ENCODE data around the gene COA1. TPM values are rescaled to one million over a fixed set of nuclear protein-coding genes. Genes with fewer than 3 reads are reported as not detected.

Gene COA1
- polyA plus RNA-seq, 3 donors = 25.6 to 57.8 (median 56.2) TPM

GRCh38 chr7:43653891-43654504, 75.3 kb downstream of the COA1 start:
- Histone ChIP-seq H3K79me2 (ENCODE audit: insufficient read depth, low read length) (peaks cover 13% of the 10 kb centered on the region), H3K27me3 (ENCODE audit: control insufficient read depth in 2 of 2, insufficient read depth in 2 of 2, low read length in 2 of 2) (no peaks in the 10 kb centered on the region), H3K9me3 (replicated peaks in 1 of 2; ENCODE audit: control insufficient read depth in 1 of 2, insufficient read depth in 1 of 2, low read length in 2 of 2) (no peaks in the 10 kb centered on the region), H3K27ac (ENCODE audit: low read depth in 1 of 2, low read length in 2 of 2) (no peak overlapping the region), H4K20me1 (ENCODE audit: insufficient read depth, low read length) (peaks cover 29% of the 10 kb centered on the region), H2AFZ (ENCODE audit: insufficient read depth, low read depth, low read length, poor library complexity, severe bottlenecking) (no peak overlapping the region), H3K4me3 (replicated peaks in 1 of 3; ENCODE audit: low read depth in 2 of 3, low read length in 3 of 3) (no peak overlapping the region), H3K36me3 (replicated peaks in 1 of 2; ENCODE audit: control insufficient read depth in 1 of 2, insufficient read depth in 2 of 2, low read length in 2 of 2) (peaks cover 6% of the 10 kb centered on the region in 2 donors), H3K4me2 (replicated peaks; ENCODE audit: extremely low read depth, low read length, poor library complexity, severe bottlenecking) (no peak overlapping the region), H3K4me1 (ENCODE audit: control insufficient read depth in 1 of 2, insufficient read depth in 2 of 2, low read length in 2 of 2) (peaks cover 26% of the 10 kb centered on the region in 2 donors), H3K9ac (ENCODE audit: insufficient read depth, low read length, poor library complexity, severe bottlenecking) (no peak overlapping the region)
- intact Hi-C loops (cut with micrococcal nuclease) = no loop called here
- H3K9me3 Mint-ChIP-seq = no peaks in the 10 kb centered on the region
- WGBS (ENCODE audit: insufficient coverage) = no CpG with 5 or more reads among the region's 4 CpGs
- peak overlapping the region in 2 of 7 donors; percentile 15 to 51 for H3K27ac Mint-ChIP-seq
- peaks cover 0 to 3% (median 1%) of the 10 kb centered on the region in 3 donors for H3K27me3 Mint-ChIP-seq (ENCODE audit: low read depth in 3 of 3)
- H3K4me3 Mint-ChIP-seq = no peak overlapping the region
- peaks cover 43% of the 10 kb centered on the region for H3K4me1 Mint-ChIP-seq
- peaks cover 28 to 45% of the 10 kb centered on the region in 2 donors for H3K36me3 Mint-ChIP-seq
- no peak for TF ChIP-seq CTCF (IDR thresholded peaks at IDR 0.05)
- no peak for DNase-seq

- Mint-ChIP-seq H3K9me3 (no peaks in the 10 kb centered on the region), H3K27me3 (ENCODE audit: low read depth in 3 of 3) (peaks cover 0 to 3% (median 1%) of the 10 kb centered on the region in 3 donors), H3K4me3 (no peak overlapping the region), H3K36me3 (peaks cover 23 to 40% of the 10 kb centered on the region in 2 donors), H3K27ac (no peak overlapping the region), H3K4me1 (peaks cover 44% of the 10 kb centered on the region)
- Histone ChIP-seq H3K79me2 (ENCODE audit: insufficient read depth, low read length) (peaks cover 11% of the 10 kb centered on the region), H4K20me1 (ENCODE audit: insufficient read depth, low read length) (peaks cover 30% of the 10 kb centered on the region), H3K4me1 (ENCODE audit: control insufficient read depth in 1 of 2, insufficient read depth in 2 of 2, low read length in 2 of 2) (peaks cover 31 to 32% of the 10 kb centered on the region in 2 donors), H3K27me3 (ENCODE audit: control insufficient read depth in 2 of 2, insufficient read depth in 2 of 2, low read length in 2 of 2) (no peaks in the 10 kb centered on the region), H3K9me3 (replicated peaks in 1 of 2; ENCODE audit: control insufficient read depth in 1 of 2, insufficient read depth in 1 of 2, low read length in 2 of 2) (no peaks in the 10 kb centered on the region), H2AFZ (ENCODE audit: insufficient read depth, low read depth, low read length, poor library complexity, severe bottlenecking) (no peak overlapping the region), H3K9ac (ENCODE audit: insufficient read depth, low read length, poor library complexity, severe bottlenecking) (no peak overlapping the region), H3K4me3 (replicated peaks in 1 of 3; ENCODE audit: low read depth in 2 of 3, low read length in 3 of 3) (no peak overlapping the region), H3K4me2 (replicated peaks; ENCODE audit: extremely low read depth, low read length, poor library complexity, severe bottlenecking) (no peak overlapping the region), H3K36me3 (replicated peaks in 1 of 2; ENCODE audit: control insufficient read depth in 1 of 2, insufficient read depth in 2 of 2, low read length in 2 of 2) (peaks cover under 1 to 6% of the 10 kb centered on the region in 2 donors), H3K27ac (ENCODE audit: low read depth in 1 of 2, low read length in 2 of 2) (no peak overlapping the region)
- TF ChIP-seq CTCF (IDR thresholded peaks at IDR 0.05) = no peak
- no CpG with 5 or more reads among the region's 4 CpGs for WGBS (ENCODE audit: insufficient coverage)
- intact Hi-C loops (cut with micrococcal nuclease) = no loop called here
- DNase-seq = no peak
Observed at GRCh38 chr7:43653466-43653865, 75.9 kb downstream of the COA1 start.
